Liver (tissue), 9 donors: ENCODE data around the gene PHOX2A. TPM values are rescaled to one million over a fixed set of nuclear protein-coding genes. Genes with fewer than 3 reads are reported as not detected.

Source experiments
- DNase-seq: peaks from one replicate; pipeline ENCODE4 v3.0.0-alpha.2; 2017; ENCODE audit warnings: low spot score
- H3K27ac ChIP-seq, 2 donors: one replicate each; pipeline ENCODE4 v1.7.0; 2013; ENCODE audit warnings: inconsistent platforms in 2 of 2, low read length in 2 of 2, control low read depth in 1 of 2, low read depth in 1 of 2, mild to moderate bottlenecking in 1 of 2
- H3K27me3 ChIP-seq, 4 donors: one replicate each; pipeline versions ENCODE4 v1.6.1 to v1.7.0; 2013; ENCODE audit warnings: low read length in 3 of 4, inconsistent platforms in 1 of 4, mild to moderate bottlenecking in 1 of 4, moderate library complexity in 1 of 4; ENCODE audit not compliant: control insufficient read depth in 4 of 4, insufficient read depth in 4 of 4
- H3K36me3 ChIP-seq, 4 donors: one replicate each; pipeline versions ENCODE4 v1.6.1 to v1.7.0; 2013; ENCODE audit warnings: low read length in 3 of 4, mild to moderate bottlenecking in 3 of 4, low read depth in 1 of 4, moderate library complexity in 1 of 4; ENCODE audit not compliant: control insufficient read depth in 4 of 4, insufficient read depth in 3 of 4
- H3K4me1 ChIP-seq, 4 donors: one replicate each; pipeline versions ENCODE4 v1.6.1 to v1.7.0; 2013; ENCODE audit warnings: low read length in 3 of 4, mild to moderate bottlenecking in 3 of 4, moderate library complexity in 1 of 4; ENCODE audit not compliant: control insufficient read depth in 4 of 4, insufficient read depth in 4 of 4
- H3K4me3 ChIP-seq, 3 donors: one replicate each; pipeline versions ENCODE4 v1.6.1 to v1.7.0; 2013; ENCODE audit warnings: low read length in 3 of 3, control low read depth in 1 of 3, low read depth in 1 of 3, mild to moderate bottlenecking in 1 of 3
- H3K9ac ChIP-seq, 2 donors: one replicate each; pipeline ENCODE4 v1.7.0; 2013; ENCODE audit warnings: low read length in 2 of 2, mild to moderate bottlenecking in 2 of 2, moderate library complexity in 2 of 2, control low read depth in 1 of 2, low read depth in 1 of 2
- H3K9me3 ChIP-seq, 4 donors: one replicate each; pipeline versions ENCODE4 v1.6.1 to v1.7.0; 2013; ENCODE audit warnings: low read length in 3 of 4; ENCODE audit not compliant: control insufficient read depth in 4 of 4
- EGR1 ChIP-seq, 2 donors: IDR thresholded peaks; 2 replicates each; pipeline ENCODE4 v1.6.1; 2016 to 2018; ENCODE audit warnings: antibody characterized with exemption in 2 of 2, low read depth in 2 of 2
- FOXA1 ChIP-seq: IDR thresholded peaks from 2 replicates; pipeline ENCODE4 v1.6.1; 2016; ENCODE audit warnings: antibody characterized with exemption
- FOXA2 ChIP-seq: IDR thresholded peaks from 2 replicates; pipeline ENCODE4 v1.6.1; 2016; ENCODE audit warnings: antibody characterized with exemption
- HNF4A ChIP-seq, 2 donors: conservative IDR thresholded peaks; 2 replicates each; pipeline ENCODE4 v1.6.1; 2016; ENCODE audit warnings: antibody characterized with exemption in 2 of 2, mild to moderate bottlenecking in 2 of 2
- HNF4G ChIP-seq: IDR thresholded peaks from 2 replicates; pipeline ENCODE4 v1.6.1; 2016; ENCODE audit warnings: antibody characterized with exemption
- JUND ChIP-seq, 2 donors: IDR thresholded peaks; 2 replicates each; pipeline ENCODE4 v1.6.1; 2016; ENCODE audit warnings: antibody characterized with exemption in 2 of 2
- NR2F2 ChIP-seq: IDR thresholded peaks from 2 replicates; pipeline ENCODE4 v1.6.1; 2016; ENCODE audit warnings: antibody characterized with exemption
- RAD21 ChIP-seq, 2 donors: IDR thresholded peaks; 2 replicates each; pipeline ENCODE4 v1.6.1; 2016; ENCODE audit warnings: antibody characterized with exemption in 2 of 2, mild to moderate bottlenecking in 2 of 2
- RXRA ChIP-seq, 2 donors: IDR thresholded peaks; 2 replicates each; pipeline ENCODE4 v1.6.1; 2017 to 2018; ENCODE audit warnings: antibody characterized with exemption in 2 of 2, mild to moderate bottlenecking in 1 of 2
- SP1 ChIP-seq: IDR thresholded peaks from 2 replicates; pipeline ENCODE4 v1.6.1; 2018; ENCODE audit warnings: antibody characterized with exemption, mild to moderate bottlenecking
- TAF1 ChIP-seq: conservative IDR thresholded peaks from 2 replicates; pipeline ENCODE4 v1.6.1; 2016; ENCODE audit warnings: antibody characterized with exemption, mild to moderate bottlenecking
- YY1 ChIP-seq: IDR thresholded peaks from 2 replicates; pipeline ENCODE4 v1.6.1; 2016; ENCODE audit warnings: antibody characterized with exemption, mild to moderate bottlenecking
- WGBS: extraction: QIAGEN DNeasy Blood & Tissue Kit; methylation state at CpG from one replicate; pipeline ENCODE4 v1.1.7; 2013; 5-methylcytosine and 5-hydroxymethylcytosine counted together
- polyA plus RNA-seq, 2 donors: library from polyadenylated mRNA; stranded (reverse) in 1 of 2; unstranded in 1 of 2; fragments of 200-250 nt in 1 of 2; fragments of >200 nt in 1 of 2; fragmentation: Nextera tagmentation in 1 of 2; extraction: Ambion mirVana in 1 of 2; gene quantifications; one replicate each; pipeline versions ENCODE4 v1.2.1 to v1.2.3, GENCODE V29; 2013 to 2015
- total RNA-seq, 2 donors: library from RNA; depleted of rRNA; stranded (reverse); fragments of >200 nt; gene quantifications; one replicate each; pipeline ENCODE4 v1.2.3, GENCODE V29; 2014
- TF ChIP-seq, protein P1 (sequence below): fragments of 150-350 bp; IDR thresholded peaks from 2 replicates; pipeline ENCODE4 v1.5.1; 2017; ENCODE audit warnings: improper control_type of control experiment, low read depth, low read length; ENCODE audit not compliant: missing input control
- TF ChIP-seq, protein P2 (sequence below): IDR thresholded peaks from 2 replicates; pipeline ENCODE4 v1.6.1; 2016; ENCODE audit warnings: antibody characterized with exemption
- TF ChIP-seq, protein P3 (sequence below): IDR thresholded peaks from 2 replicates; pipeline ENCODE4 v1.6.1; 2016; ENCODE audit warnings: antibody characterized with exemption
- TF ChIP-seq, protein P4 (sequence below): IDR thresholded peaks from 2 replicates; pipeline ENCODE4 v1.6.1; 2016; ENCODE audit warnings: antibody characterized with exemption, mild to moderate bottlenecking
- donor health status: healthy.
- donor health status: healthy.
- donor health status: healthy.
- donor health status: healthy.
- donor health status: healthy.

Gene PHOX2A
- total and polyA plus RNA-seq, 4 donors, result not detected

DNA sequence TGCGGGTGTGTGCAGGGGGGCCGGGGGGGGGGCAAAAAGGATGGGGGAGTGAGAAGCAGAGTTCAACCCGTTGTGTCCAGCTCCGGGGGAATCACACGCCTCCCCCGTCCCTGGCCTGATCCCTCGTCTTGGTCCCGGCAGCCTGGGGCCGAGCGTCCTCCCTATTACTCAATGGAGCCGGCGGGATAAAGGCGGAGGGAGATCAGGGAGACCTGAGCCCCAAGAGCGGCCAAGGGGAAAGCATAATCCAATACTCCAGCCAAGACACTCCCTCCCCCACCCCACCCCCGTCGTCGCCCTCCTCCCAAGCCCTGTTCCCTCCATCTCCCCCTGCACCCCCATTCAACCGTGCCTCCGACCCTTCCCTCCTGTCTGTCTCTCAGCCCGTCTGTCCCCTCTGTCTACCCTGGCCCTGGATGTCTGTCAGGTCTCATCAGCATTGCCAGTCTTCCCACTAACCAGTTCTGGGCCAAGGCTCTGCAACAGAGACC, 2.6 kb downstream of the PHOX2A start:
- no peak overlapping the region for H3K27ac ChIP-seq
- TF ChIP-seq FOXA1, result no peak
- TF ChIP-seq, protein P1, sequence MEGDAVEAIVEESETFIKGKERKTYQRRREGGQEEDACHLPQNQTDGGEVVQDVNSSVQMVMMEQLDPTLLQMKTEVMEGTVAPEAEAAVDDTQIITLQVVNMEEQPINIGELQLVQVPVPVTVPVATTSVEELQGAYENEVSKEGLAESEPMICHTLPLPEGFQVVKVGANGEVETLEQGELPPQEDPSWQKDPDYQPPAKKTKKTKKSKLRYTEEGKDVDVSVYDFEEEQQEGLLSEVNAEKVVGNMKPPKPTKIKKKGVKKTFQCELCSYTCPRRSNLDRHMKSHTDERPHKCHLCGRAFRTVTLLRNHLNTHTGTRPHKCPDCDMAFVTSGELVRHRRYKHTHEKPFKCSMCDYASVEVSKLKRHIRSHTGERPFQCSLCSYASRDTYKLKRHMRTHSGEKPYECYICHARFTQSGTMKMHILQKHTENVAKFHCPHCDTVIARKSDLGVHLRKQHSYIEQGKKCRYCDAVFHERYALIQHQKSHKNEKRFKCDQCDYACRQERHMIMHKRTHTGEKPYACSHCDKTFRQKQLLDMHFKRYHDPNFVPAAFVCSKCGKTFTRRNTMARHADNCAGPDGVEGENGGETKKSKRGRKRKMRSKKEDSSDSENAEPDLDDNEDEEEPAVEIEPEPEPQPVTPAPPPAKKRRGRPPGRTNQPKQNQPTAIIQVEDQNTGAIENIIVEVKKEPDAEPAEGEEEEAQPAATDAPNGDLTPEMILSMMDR, result no peak
- no peak for TF ChIP-seq HNF4A (conservative IDR thresholded peaks at IDR 0.05)
- TF ChIP-seq YY1, result no peak
- TF ChIP-seq TAF1, result no peak
- TF ChIP-seq NR2F2, result no peak
- TF ChIP-seq JUND (IDR thresholded peaks at IDR 0.05), result no peak
- no peak for TF ChIP-seq HNF4G
- TF ChIP-seq, protein P2, sequence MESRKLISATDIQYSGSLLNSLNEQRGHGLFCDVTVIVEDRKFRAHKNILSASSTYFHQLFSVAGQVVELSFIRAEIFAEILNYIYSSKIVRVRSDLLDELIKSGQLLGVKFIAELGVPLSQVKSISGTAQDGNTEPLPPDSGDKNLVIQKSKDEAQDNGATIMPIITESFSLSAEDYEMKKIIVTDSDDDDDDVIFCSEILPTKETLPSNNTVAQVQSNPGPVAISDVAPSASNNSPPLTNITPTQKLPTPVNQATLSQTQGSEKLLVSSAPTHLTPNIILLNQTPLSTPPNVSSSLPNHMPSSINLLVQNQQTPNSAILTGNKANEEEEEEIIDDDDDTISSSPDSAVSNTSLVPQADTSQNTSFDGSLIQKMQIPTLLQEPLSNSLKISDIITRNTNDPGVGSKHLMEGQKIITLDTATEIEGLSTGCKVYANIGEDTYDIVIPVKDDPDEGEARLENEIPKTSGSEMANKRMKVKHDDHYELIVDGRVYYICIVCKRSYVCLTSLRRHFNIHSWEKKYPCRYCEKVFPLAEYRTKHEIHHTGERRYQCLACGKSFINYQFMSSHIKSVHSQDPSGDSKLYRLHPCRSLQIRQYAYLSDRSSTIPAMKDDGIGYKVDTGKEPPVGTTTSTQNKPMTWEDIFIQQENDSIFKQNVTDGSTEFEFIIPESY, result no peak
- TF ChIP-seq, protein P3, sequence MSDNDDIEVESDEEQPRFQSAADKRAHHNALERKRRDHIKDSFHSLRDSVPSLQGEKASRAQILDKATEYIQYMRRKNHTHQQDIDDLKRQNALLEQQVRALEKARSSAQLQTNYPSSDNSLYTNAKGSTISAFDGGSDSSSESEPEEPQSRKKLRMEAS, result no peak
- TF ChIP-seq, protein P4, sequence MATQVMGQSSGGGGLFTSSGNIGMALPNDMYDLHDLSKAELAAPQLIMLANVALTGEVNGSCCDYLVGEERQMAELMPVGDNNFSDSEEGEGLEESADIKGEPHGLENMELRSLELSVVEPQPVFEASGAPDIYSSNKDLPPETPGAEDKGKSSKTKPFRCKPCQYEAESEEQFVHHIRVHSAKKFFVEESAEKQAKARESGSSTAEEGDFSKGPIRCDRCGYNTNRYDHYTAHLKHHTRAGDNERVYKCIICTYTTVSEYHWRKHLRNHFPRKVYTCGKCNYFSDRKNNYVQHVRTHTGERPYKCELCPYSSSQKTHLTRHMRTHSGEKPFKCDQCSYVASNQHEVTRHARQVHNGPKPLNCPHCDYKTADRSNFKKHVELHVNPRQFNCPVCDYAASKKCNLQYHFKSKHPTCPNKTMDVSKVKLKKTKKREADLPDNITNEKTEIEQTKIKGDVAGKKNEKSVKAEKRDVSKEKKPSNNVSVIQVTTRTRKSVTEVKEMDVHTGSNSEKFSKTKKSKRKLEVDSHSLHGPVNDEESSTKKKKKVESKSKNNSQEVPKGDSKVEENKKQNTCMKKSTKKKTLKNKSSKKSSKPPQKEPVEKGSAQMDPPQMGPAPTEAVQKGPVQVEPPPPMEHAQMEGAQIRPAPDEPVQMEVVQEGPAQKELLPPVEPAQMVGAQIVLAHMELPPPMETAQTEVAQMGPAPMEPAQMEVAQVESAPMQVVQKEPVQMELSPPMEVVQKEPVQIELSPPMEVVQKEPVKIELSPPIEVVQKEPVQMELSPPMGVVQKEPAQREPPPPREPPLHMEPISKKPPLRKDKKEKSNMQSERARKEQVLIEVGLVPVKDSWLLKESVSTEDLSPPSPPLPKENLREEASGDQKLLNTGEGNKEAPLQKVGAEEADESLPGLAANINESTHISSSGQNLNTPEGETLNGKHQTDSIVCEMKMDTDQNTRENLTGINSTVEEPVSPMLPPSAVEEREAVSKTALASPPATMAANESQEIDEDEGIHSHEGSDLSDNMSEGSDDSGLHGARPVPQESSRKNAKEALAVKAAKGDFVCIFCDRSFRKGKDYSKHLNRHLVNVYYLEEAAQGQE, result no peak
- TF ChIP-seq SP1, result no peak
- TF ChIP-seq RAD21 (IDR thresholded peaks at IDR 0.05), result no peak
- TF ChIP-seq EGR1 (IDR thresholded peaks at IDR 0.05; ENCODE audit: low read depth in 2 of 2), result no peak
- TF ChIP-seq FOXA2, result no peak
- no peak for TF ChIP-seq RXRA (IDR thresholded peaks at IDR 0.05)
- 18% methylated on average over 20 of the region's 20 CpGs for WGBS
- peaks cover 9 to 22% (median 16%) of the 10 kb centered on the region in 4 donors for H3K4me1 ChIP-seq
- H3K27me3 ChIP-seq, result peaks cover 0 to 17% (median 11%) of the 10 kb centered on the region in 4 donors
- no peak overlapping the region for H3K9ac ChIP-seq
- H3K9me3 ChIP-seq, result no peaks in the 10 kb centered on the region
- H3K4me3 ChIP-seq, result no peak overlapping the region
- DNase-seq, result no peak
- H3K36me3 ChIP-seq, result peaks cover 1 to 13% (median 6%) of the 10 kb centered on the region in 4 donors
